ENCODE measurements around the gene TXNDC16. TPM values are rescaled to one million over a fixed set of nuclear protein-coding genes. Genes with fewer than 3 reads are reported as not detected.

The TXNDC16 gene
- total and polyA plus RNA-seq, 4 donors = 1.5 to 22.1 (median 3.4) TPM

- Histone ChIP-seq H3K36me3 (ENCODE audit: control insufficient read depth in 4 of 4, insufficient read depth in 4 of 4, low read length in 4 of 4) (no peaks in the 10 kb centered on the region), H3K4me1 (ENCODE audit: control insufficient read depth in 5 of 5, insufficient read depth in 5 of 5, low read length in 5 of 5) (peaks cover 0 to 9% (median 2%) of the 10 kb centered on the region in 5 donors), H3K9ac (ENCODE audit: insufficient read depth in 1 of 2, low read length in 2 of 2) (no peak overlapping the region), H3K9me3 (ENCODE audit: control insufficient read depth in 4 of 4, insufficient read depth in 3 of 4, low read length in 3 of 4) (no peaks in the 10 kb centered on the region), H3K4me3 (no peak overlapping the region), H3K27me3 (ENCODE audit: control insufficient read depth in 3 of 3, insufficient read depth in 3 of 3, low read length in 2 of 3) (no peaks in the 10 kb centered on the region), H3K27ac (ENCODE audit: low read depth in 1 of 2, low read length in 1 of 2) (no peak overlapping the region)
- ATAC-seq (ENCODE audit: insufficient read depth, low FRiP score) = no peak
- peak in 2 of 3 donors; percentile 15 to 25 for DNase-seq
- no peak for TF ChIP-seq CTCF (IDR thresholded peaks at IDR 0.05; ENCODE audit: control extremely low read depth, extremely low read depth)
- 78 to 82% methylated on average over 2 of the region's 2 CpGs for WGBS, 2 donors
Measured at GRCh38 chr14:52547027-52547426, 5.3 kb downstream of the TXNDC16 start.

DNA sequence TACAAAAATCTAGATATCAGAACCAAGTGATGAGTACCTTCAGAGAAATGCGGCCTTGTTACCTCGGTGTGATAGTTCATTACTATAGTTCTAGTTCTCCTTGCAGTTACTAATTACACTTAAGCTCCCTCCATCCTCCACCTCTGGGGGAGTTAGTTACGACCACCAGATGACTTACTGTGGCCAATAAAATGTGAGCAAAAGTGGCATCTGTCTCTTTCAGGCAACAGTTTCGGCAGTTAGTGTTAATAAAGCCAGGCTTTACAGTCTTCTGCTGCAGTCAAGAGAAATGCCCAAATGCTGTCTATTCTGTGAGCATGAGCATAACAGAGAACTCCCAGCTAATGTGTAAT lies 6.0 kb downstream of the TXNDC16 start:
- WGBS, 2 donors = 93 to 97% methylated on average over 4 of the region's 4 CpGs
- no peak for ATAC-seq (ENCODE audit: insufficient read depth, low FRiP score)

DNA sequence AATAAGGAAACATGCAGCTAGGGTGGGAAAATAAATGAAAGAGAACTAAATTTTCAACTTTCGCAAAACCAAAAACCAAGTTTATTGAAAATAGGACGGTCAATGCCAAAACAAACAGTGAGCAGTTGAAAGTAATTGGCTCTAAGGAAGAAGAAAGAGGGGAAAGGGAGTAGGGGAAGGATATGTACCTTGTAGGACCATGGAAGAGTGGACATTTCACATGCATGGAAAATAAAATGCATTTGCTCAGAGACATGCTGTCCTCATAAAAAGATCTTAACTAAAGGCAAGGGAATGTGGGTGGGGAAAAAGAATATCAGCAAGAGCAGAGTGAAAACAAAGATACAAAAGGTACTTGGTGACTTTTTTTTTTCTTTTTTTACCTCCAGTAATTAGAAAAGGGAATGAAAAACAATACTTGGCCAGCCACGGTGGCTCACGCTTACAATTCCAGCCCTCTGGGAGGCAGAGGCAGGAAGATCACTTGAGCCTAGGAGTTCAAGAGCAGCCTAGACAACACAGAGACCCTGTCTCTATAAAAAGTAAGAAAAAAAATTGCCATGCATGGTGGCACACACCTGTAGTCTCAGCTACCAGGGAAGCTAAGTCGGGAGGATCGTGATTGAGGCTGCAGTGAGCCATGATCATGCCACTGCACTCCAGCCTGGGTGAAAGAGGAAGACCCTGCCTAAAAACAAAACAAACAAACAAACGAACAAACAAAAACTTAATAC lies 6.6 kb downstream of the TXNDC16 start:
- 84 to 89% methylated on average over 7 of the region's 7 CpGs for WGBS, 2 donors
- no peak for DNase-seq
- no peak for ATAC-seq (ENCODE audit: insufficient read depth, low FRiP score)
- Histone ChIP-seq H3K27me3 (ENCODE audit: control insufficient read depth in 3 of 3, insufficient read depth in 3 of 3, low read length in 2 of 3) (no peaks in the 10 kb centered on the region), H3K9me3 (ENCODE audit: control insufficient read depth in 4 of 4, insufficient read depth in 3 of 4, low read length in 3 of 4) (no peaks in the 10 kb centered on the region), H3K27ac (ENCODE audit: low read depth in 1 of 2, low read length in 1 of 2) (no peak overlapping the region), H3K4me3 (no peak overlapping the region), H3K36me3 (ENCODE audit: control insufficient read depth in 4 of 4, insufficient read depth in 4 of 4, low read length in 4 of 4) (no peaks in the 10 kb centered on the region), H3K9ac (ENCODE audit: insufficient read depth in 1 of 2, low read length in 2 of 2) (no peak overlapping the region), H3K4me1 (ENCODE audit: control insufficient read depth in 5 of 5, insufficient read depth in 5 of 5, low read length in 5 of 5) (peaks cover 0 to 2% (median under 1%) of the 10 kb centered on the region in 5 donors)
- no peak for TF ChIP-seq CTCF (IDR thresholded peaks at IDR 0.05; ENCODE audit: control extremely low read depth, extremely low read depth)

More for the DNA sequence above, 6.0 kb downstream of the TXNDC16 start:
- DNase-seq = no peak
- Histone ChIP-seq H3K4me1 (ENCODE audit: control insufficient read depth in 5 of 5, insufficient read depth in 5 of 5, low read length in 5 of 5) (peaks cover 0 to 6% (median 2%) of the 10 kb centered on the region in 5 donors), H3K27me3 (ENCODE audit: control insufficient read depth in 3 of 3, insufficient read depth in 3 of 3, low read length in 2 of 3) (no peaks in the 10 kb centered on the region), H3K36me3 (ENCODE audit: control insufficient read depth in 4 of 4, insufficient read depth in 4 of 4, low read length in 4 of 4) (no peaks in the 10 kb centered on the region), H3K27ac (ENCODE audit: low read depth in 1 of 2, low read length in 1 of 2) (no peak overlapping the region), H3K9me3 (ENCODE audit: control insufficient read depth in 4 of 4, insufficient read depth in 3 of 4, low read length in 3 of 4) (no peaks in the 10 kb centered on the region), H3K4me3 (no peak overlapping the region), H3K9ac (ENCODE audit: insufficient read depth in 1 of 2, low read length in 2 of 2) (no peak overlapping the region)
- no peak for TF ChIP-seq CTCF (IDR thresholded peaks at IDR 0.05; ENCODE audit: control extremely low read depth, extremely low read depth)

All from lung (tissue), 12 donors.